GM10248 (cell line): Measurements from ENCODE around the gene STING1.
A peak's percentile ranks its signal among the peaks of the same experiment; 100 is the strongest.
"Not testable (repeated sequence)": the region's sequence is repeated elsewhere in the genome, so short reads cannot be mapped to it uniquely, and the experiment has no call there.

Source experiments
- CTCF ChIA-PET: fragments of 300-600 bp; sonication (Branson Sonifier 250); formaldehyde crosslinking; extraction: SDS; loops from one replicate; lab custom pipeline; 2021; ENCODE audit warnings: antibody characterized with exemption; lab: Yijun Ruan, JAX
- POLR2A ChIA-PET: fragments of 350-650 bp; sonication (Branson Sonifier 250); formaldehyde crosslinking; extraction: SDS; loops from one replicate; lab custom pipeline; 2020; ENCODE audit warnings: antibody characterized with exemption; lab: Yijun Ruan, JAX
- DNase-seq: peaks from one replicate; pipeline ENCODE4 v3.0.0; 2012; ENCODE audit errors: extremely low spot score
- CTCF ChIP-seq: IDR thresholded peaks from 2 replicates; pipeline ENCODE4 v1.5.1; 2012; ENCODE audit warnings: mild to moderate bottlenecking, low read depth; ENCODE audit errors: extremely low read depth, missing control alignments, control extremely low read depth

Gene STING1

GRCh38 chr5:139486201-139486600 lies 3.6 kb upstream of the STING1 start:
- POLR2A ChIA-PET = no interaction called here
- CTCF ChIA-PET = interaction anchor here (1.0 kb wide), 1 partner anchor 31 kb away, joined by 3 read pairs; no protein-coding TSS in a partner anchor
- DNase-seq = no peak
- no peak for TF ChIP-seq CTCF

GRCh38 chr5:139482890-139483208 lies 291 bp upstream of the STING1 start:
- POLR2A ChIA-PET = not testable (repeated sequence)
- CTCF ChIA-PET = interaction anchor here (0.9 to 3.0 kb wide), 9 partner anchors 9 to 62 kb away, joined by 3 to 25 read pairs (median 4); no protein-coding TSS in a partner anchor

GRCh38 chr5:139481580-139482049 lies 943 bp downstream of the STING1 start:
- TF ChIP-seq CTCF = no peak
- DNase-seq = peak; percentile 47
- POLR2A ChIA-PET = interaction anchor here (1.0 kb wide), 1 partner anchor 24 kb away, joined by 3 read pairs; no protein-coding TSS in a partner anchor
- CTCF ChIA-PET = interaction anchor here (0.8 to 3.0 kb wide), 15 partner anchors 8 to 79 kb away, joined by 3 to 25 read pairs (median 4); no protein-coding TSS in a partner anchor

More at GRCh38 chr5:139482890-139483208, 291 bp upstream of the STING1 start:
- DNase-seq = not testable (repeated sequence)

- ChIA-PET POLR2A (interaction anchor here (1.0 kb wide), 1 partner anchor 24 kb away, joined by 3 read pairs; no protein-coding TSS in a partner anchor), CTCF (interaction anchor here (0.7 to 3.0 kb wide), 7 partner anchors 21 to 78 kb away, joined by 3 to 25 read pairs (median 4); no protein-coding TSS in a partner anchor)
- no peak for TF ChIP-seq CTCF
- peak; percentile 15 for DNase-seq
Measured at GRCh38 chr5:139481122-139481533, 1.4 kb downstream of the STING1 start.

- POLR2A ChIA-PET = interaction anchor here (0.6 to 0.7 kb wide), 2 partner anchors 43 to 181 kb away, joined by 3 to 10 read pairs; no protein-coding TSS in a partner anchor
- not testable (repeated sequence) for DNase-seq
- CTCF ChIA-PET = interaction anchor here (1.0 to 1.5 kb wide), 3 partner anchors 20 to 154 kb away, joined by 3 read pairs; no protein-coding TSS in a partner anchor
Measured at GRCh38 chr5:139479729-139480128, 2.8 kb downstream of the STING1 start.

GRCh38 chr5:139478657-139479423 lies 3.7 kb downstream of the STING1 start:
- POLR2A ChIA-PET = interaction anchor here (0.6 to 0.7 kb wide), 3 partner anchors 42 to 207 kb away, joined by 3 to 10 read pairs (median 3); no protein-coding TSS in a partner anchor
- CTCF ChIA-PET = interaction anchor here (1.0 to 1.7 kb wide), 6 partner anchors 18 to 155 kb away, joined by 3 to 5 read pairs (median 3); partner anchors contain the start of gene DNAJC18
- not testable (repeated sequence) for DNase-seq

- DNase-seq = no peak
- no peak for TF ChIP-seq CTCF
- ChIA-PET POLR2A (interaction anchor here (0.7 kb wide), 1 partner anchor 8 kb away, joined by 5 read pairs; no protein-coding TSS in a partner anchor), CTCF (interaction anchor here (1.1 to 1.4 kb wide), 2 partner anchors 11 to 54 kb away, joined by 3 to 4 read pairs; no protein-coding TSS in a partner anchor)
Measured at GRCh38 chr5:139475865-139476617, 6.5 kb downstream of the STING1 start.
